ENCODE measurements around the gene WWTR1.

DNA sequence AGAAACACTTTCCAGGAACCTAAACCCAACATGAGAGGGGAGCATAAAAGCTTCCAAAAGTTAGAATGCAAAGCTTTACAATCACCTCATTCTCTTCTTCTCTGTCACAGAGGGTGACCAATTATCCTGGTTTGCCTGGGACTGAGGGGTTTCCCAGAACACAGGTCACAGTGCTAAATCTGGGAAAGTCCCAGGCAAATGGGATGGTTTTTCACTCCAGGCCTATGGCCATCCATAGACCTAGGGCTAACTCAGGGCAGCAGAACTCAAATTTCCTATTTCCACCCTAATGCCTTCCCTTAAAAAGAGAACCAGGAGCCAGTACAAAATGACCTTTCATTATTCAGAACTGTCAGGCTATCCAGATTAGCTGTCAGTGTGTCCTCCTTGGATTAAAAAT, 106.3 kb downstream of the WWTR1 start:
- TF ChIP-seq, protein P1, sequence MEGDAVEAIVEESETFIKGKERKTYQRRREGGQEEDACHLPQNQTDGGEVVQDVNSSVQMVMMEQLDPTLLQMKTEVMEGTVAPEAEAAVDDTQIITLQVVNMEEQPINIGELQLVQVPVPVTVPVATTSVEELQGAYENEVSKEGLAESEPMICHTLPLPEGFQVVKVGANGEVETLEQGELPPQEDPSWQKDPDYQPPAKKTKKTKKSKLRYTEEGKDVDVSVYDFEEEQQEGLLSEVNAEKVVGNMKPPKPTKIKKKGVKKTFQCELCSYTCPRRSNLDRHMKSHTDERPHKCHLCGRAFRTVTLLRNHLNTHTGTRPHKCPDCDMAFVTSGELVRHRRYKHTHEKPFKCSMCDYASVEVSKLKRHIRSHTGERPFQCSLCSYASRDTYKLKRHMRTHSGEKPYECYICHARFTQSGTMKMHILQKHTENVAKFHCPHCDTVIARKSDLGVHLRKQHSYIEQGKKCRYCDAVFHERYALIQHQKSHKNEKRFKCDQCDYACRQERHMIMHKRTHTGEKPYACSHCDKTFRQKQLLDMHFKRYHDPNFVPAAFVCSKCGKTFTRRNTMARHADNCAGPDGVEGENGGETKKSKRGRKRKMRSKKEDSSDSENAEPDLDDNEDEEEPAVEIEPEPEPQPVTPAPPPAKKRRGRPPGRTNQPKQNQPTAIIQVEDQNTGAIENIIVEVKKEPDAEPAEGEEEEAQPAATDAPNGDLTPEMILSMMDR (IDR thresholded peaks at IDR 0.05; ENCODE audit: low read length) = no peak
- TF ChIP-seq EZH2 (IDR thresholded peaks at IDR 0.05; ENCODE audit: borderline replicate concordance, low read length) = no peak

All from OCI-LY1 (cell line).